PC-3 (cell line): ENCODE data around the gene TMEM169. TPM values are rescaled to one million over a fixed set of nuclear protein-coding genes. Genes with fewer than 3 reads are reported as not detected.

Source experiments
- ATAC-seq: fragments of 200-7000 bp; cut with Tn5 transposase; 2 replicates; pipeline ENCODE4 v1.9.1; 2020; ENCODE audit warnings: mild to moderate bottlenecking, moderate library complexity
- BruUV-seq: library from RNA; stranded (reverse); fragments of 400-500 nt; replicated peaks from 2 replicates; lab custom pipeline; 2021; lab: Mats Ljungman, UMichigan
- CTCF ChIA-PET: fragments of 300-600 bp; sonication (Branson Sonifier 250); formaldehyde crosslinking; loops from one replicate; lab custom pipeline; 2022; ENCODE audit warnings: antibody characterized with exemption; lab: Charles Lee
- POLR2A ChIA-PET: fragments of 300-600 bp; sonication (Branson Sonifier 250); formaldehyde crosslinking; loops from one replicate; lab custom pipeline; 2022; ENCODE audit warnings: antibody characterized with exemption; ENCODE audit not compliant: unreplicated experiment; lab: Charles Lee
- DNase-seq: peaks from one replicate; pipeline ENCODE4 v3.0.0-alpha.2; 2015
- H2AFZ ChIP-seq: fragments of 300-600 bp; sonication (generic); 2 replicates; pipeline ENCODE4 v1.6.0; 2016; ENCODE audit warnings: antibody characterized with exemption, low read length
- H3F3A ChIP-seq: fragments of 300-600 bp; sonication (generic); one replicate; pipeline ENCODE4 v1.6.0; 2017; ENCODE audit warnings: antibody characterized with exemption, low read length, control low read depth, mild to moderate bottlenecking; ENCODE audit not compliant: unreplicated experiment
- H3K27ac ChIP-seq: fragments of 300-600 bp; sonication (generic); 2 replicates; pipeline ENCODE4 v1.5.1; 2016; ENCODE audit warnings: mild to moderate bottlenecking, low read length
- H3K27me3 ChIP-seq: fragments of 300-600 bp; sonication (generic); 2 replicates; pipeline ENCODE4 v1.6.1; 2016; ENCODE audit warnings: low read length, mixed read lengths
- H3K36me3 ChIP-seq: fragments of 300-600 bp; sonication (generic); 2 replicates; pipeline ENCODE4 v1.6.1; 2016; ENCODE audit warnings: low read depth, mixed run types, low read length, mixed read lengths
- H3K4me1 ChIP-seq: fragments of 300-600 bp; sonication (generic); 2 replicates; pipeline ENCODE4 v1.5.1; 2016; ENCODE audit warnings: low read length; ENCODE audit not compliant: insufficient read depth
- H3K4me2 ChIP-seq: fragments of 300-600 bp; sonication (generic); 2 replicates; pipeline ENCODE4 v1.6.0; 2016; ENCODE audit warnings: low read length
- H3K4me3 ChIP-seq: fragments of 300-600 bp; sonication (generic); 2 replicates; pipeline ENCODE4 v1.5.1; 2016; ENCODE audit warnings: mild to moderate bottlenecking, low read length, mixed read lengths
- H3K79me2 ChIP-seq: fragments of 300-600 bp; sonication (generic); 2 replicates; pipeline ENCODE4 v1.6.1; 2017; ENCODE audit warnings: low read length, mixed read lengths
- H3K9ac ChIP-seq: fragments of 300-600 bp; sonication (generic); 2 replicates; pipeline ENCODE4 v1.6.0; 2016; ENCODE audit warnings: mild to moderate bottlenecking, low read length
- H3K9me2 ChIP-seq: fragments of 300-600 bp; sonication (generic); replicated peaks from 2 replicates; pipeline ENCODE4 v1.6.1; 2016; ENCODE audit warnings: mixed run types, low read length, mixed read lengths
- H3K9me3 ChIP-seq: fragments of 300-600 bp; sonication (generic); 2 replicates; pipeline ENCODE4 v1.6.1; 2016; ENCODE audit warnings: low read length, mixed read lengths
- H4K20me1 ChIP-seq: fragments of 300-600 bp; sonication (generic); 2 replicates; pipeline ENCODE4 v1.6.1; 2016; ENCODE audit warnings: low read length, mixed read lengths
- CTCF ChIP-seq: fragments of 300-600 bp; sonication (generic); conservative IDR thresholded peaks from 2 replicates; pipeline ENCODE4 v1.5.1; 2017; ENCODE audit warnings: antibody characterized with exemption, low read depth, mild to moderate bottlenecking, low read length
- EZH2 ChIP-seq: fragments of 300-600 bp; sonication (generic); IDR thresholded peaks from one replicate; pipeline ENCODE4 v1.6.1; 2017; ENCODE audit warnings: antibody characterized with exemption, mild to moderate bottlenecking, low read length; ENCODE audit not compliant: unreplicated experiment
- EZH2phosphoT487 ChIP-seq: fragments of 300-600 bp; sonication (generic); IDR thresholded peaks from 2 replicates; pipeline ENCODE4 v1.6.1; 2018; ENCODE audit warnings: mild to moderate bottlenecking, antibody characterized with exemption, low read length, borderline replicate concordance
- intact Hi-C: fragments of 100-400 bp; cut with micrococcal nuclease; formaldehyde crosslinking; loops from 2 replicates; pipeline ENCODE4 v1.9.0; 2023
- total RNA-seq: library from RNA; depleted of rRNA; stranded (reverse); fragments of >200 nt; gene quantifications from 2 replicates; pipeline ENCODE4 v1.2.3, GENCODE V29; 2014

Gene TMEM169
- total RNA-seq, 1 experiment from 2014 or later: not detected

DNA sequence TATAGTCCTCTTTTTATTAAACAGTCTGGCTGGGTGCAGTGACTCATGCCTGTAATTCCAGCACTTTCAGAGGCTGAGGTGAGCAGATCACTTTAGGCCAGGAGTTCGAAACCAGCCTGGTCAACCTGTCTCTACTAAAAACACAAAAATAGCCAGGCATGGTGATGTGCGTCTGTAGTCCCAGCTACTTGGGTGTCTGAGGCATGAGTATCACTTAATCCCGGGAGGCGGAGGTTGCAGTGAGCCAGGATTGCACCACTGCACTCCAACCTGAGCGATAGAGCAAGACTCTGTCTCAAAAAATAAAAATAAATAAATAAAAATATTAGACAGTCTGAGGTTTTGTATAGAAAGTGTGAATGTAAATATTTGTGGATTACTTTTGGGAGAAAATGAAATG lies 45.2 kb downstream of the TMEM169 start:
- no peak overlapping the region for H3K9ac ChIP-seq
- no peak for ATAC-seq
- H3K4me2 ChIP-seq: no peak overlapping the region
- BruUV-seq: no TSS peak
- H3F3A ChIP-seq: no peaks in the 10 kb centered on the region
- DNase-seq: no peak
- no peak overlapping the region for H3K4me3 ChIP-seq
- no peaks in the 10 kb centered on the region for H3K27me3 ChIP-seq
- H4K20me1 ChIP-seq: peaks cover 4% of the 10 kb centered on the region; the same call in 1 of the 2 replicates
- ChIA-PET POLR2A (no interaction called here), CTCF (no interaction called here)
- intact Hi-C loops: no loop called here
- TF ChIP-seq EZH2phosphoT487: no peak
- TF ChIP-seq EZH2: no peak
- TF ChIP-seq CTCF: no peak
- H3K36me3 ChIP-seq: peaks cover 84% of the 10 kb centered on the region
- H3K4me1 ChIP-seq: no peaks in the 10 kb centered on the region
- H3K9me3 ChIP-seq: no peaks in the 10 kb centered on the region
- no peak overlapping the region for H3K27ac ChIP-seq
- no peaks in the 10 kb centered on the region for H3K9me2 ChIP-seq
- peaks cover 31% of the 10 kb centered on the region for H3K79me2 ChIP-seq
- H2AFZ ChIP-seq: no peak overlapping the region

DNA sequence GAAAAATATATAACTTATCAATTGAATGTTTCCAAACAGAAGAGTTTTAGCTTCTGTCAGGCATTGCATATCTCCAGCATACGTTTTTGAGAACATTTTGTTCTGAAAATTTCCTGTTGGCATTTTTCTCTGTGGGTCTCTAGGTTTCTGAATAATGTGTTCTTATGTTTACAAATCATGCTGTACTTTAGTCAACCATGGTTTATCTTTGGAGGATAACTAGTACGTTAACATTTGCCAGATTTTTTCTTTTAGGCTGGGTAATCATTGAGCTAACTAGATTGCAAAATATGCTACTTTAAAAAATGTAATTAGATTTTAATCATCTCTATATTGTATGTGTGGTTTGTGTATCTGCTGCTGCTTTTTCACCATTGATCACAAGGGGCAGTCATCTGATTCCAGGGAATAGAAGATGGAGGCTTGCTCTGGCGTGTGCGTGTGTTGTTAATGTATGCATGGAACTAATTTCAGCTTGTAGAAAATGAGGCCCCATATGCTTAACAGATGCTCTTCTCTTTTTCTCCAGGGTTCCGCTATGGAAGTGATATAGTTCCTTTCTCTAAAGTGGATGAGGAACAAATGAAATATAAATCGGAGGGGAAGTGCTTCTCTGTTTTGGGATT lies 48.7 kb downstream of the TMEM169 start:
- Histone ChIP-seq H3K9me3 (no peaks in the 10 kb centered on the region), H3K9ac (no peak overlapping the region), H2AFZ (no peak overlapping the region), H3K9me2 (no peaks in the 10 kb centered on the region), H3F3A (no peaks in the 10 kb centered on the region), H3K4me3 (no peak overlapping the region), H3K27me3 (no peaks in the 10 kb centered on the region), H3K4me1 (no peaks in the 10 kb centered on the region), H4K20me1 (peaks cover 4% of the 10 kb centered on the region; the same call in 1 of the 2 replicates), H3K27ac (no peak overlapping the region), H3K79me2 (peaks cover 34% of the 10 kb centered on the region), H3K4me2 (no peak overlapping the region), H3K36me3 (peaks cover 88% of the 10 kb centered on the region)
- intact Hi-C loops: no loop called here
- DNase-seq (no peak), ATAC-seq (no peak)
- TF ChIP-seq CTCF (no peak; the same call in 1 of the 2 replicates), EZH2 (no peak), EZH2phosphoT487 (no peak)
- BruUV-seq: no TSS peak
- POLR2A ChIA-PET: no interaction called here
- CTCF ChIA-PET: no interaction called here

GRCh38 chr2:216131175-216131926 lies 49.6 kb downstream of the TMEM169 start:
- no TSS peak for BruUV-seq
- H3K27me3 ChIP-seq: no peaks in the 10 kb centered on the region
- CTCF ChIA-PET: no interaction called here
- POLR2A ChIA-PET: no interaction called here
- ATAC-seq (no peak), DNase-seq (no peak)
- no peak overlapping the region for H3K27ac ChIP-seq
- H3K4me3 ChIP-seq: no peak overlapping the region
- H3F3A ChIP-seq: no peaks in the 10 kb centered on the region
- no peak overlapping the region for H2AFZ ChIP-seq
- no peaks in the 10 kb centered on the region for H4K20me1 ChIP-seq
- no peak overlapping the region for H3K4me2 ChIP-seq
- H3K9ac ChIP-seq: no peak overlapping the region
- TF ChIP-seq CTCF (no peak), EZH2 (no peak), EZH2phosphoT487 (no peak)
- no peaks in the 10 kb centered on the region for H3K9me2 ChIP-seq
- intact Hi-C loops: no loop called here
- H3K9me3 ChIP-seq: no peaks in the 10 kb centered on the region
- H3K4me1 ChIP-seq: no peaks in the 10 kb centered on the region
- peaks cover 85% of the 10 kb centered on the region for H3K36me3 ChIP-seq
- H3K79me2 ChIP-seq: peaks cover 28% of the 10 kb centered on the region
